Stomach (tissue), 4 donors: ENCODE data around the gene RMRP.

Experiments used
- CTCF ChIP-seq, 7 experiments: fragments of 450-650 bp in 4 of 7; fragments of 200-600 bp in 3 of 7; sonication (generic) in 3 of 7; IDR thresholded peaks; one replicate each; pipeline ENCODE4 v1.5.1; 2016 to 2019; ENCODE audit warnings: antibody characterized with exemption in 7 of 7, control low read depth in 2 of 7, mild to moderate bottlenecking in 1 of 7
- POLR2A ChIP-seq, 4 donors: fragments of 450-650 bp; IDR thresholded peaks; one replicate each; pipeline ENCODE4 v1.6.1; 2016; ENCODE audit warnings: antibody characterized with exemption in 4 of 4, control low read depth in 2 of 4, mild to moderate bottlenecking in 1 of 4, moderate library complexity in 1 of 4
- POLR2AphosphoS5 ChIP-seq, 3 donors: sonication (generic); formaldehyde crosslinking; IDR thresholded peaks; one replicate each; pipeline ENCODE4 v1.6.1; 2016; ENCODE audit warnings: antibody characterized with exemption in 3 of 3

GRCh38 chr9:35662437-35662836 lies 4.6 kb upstream of the RMRP start:
- TF ChIP-seq CTCF (IDR thresholded peaks at IDR 0.05): no peak
- no peak for TF ChIP-seq POLR2A (IDR thresholded peaks at IDR 0.05)
- TF ChIP-seq POLR2AphosphoS5 (IDR thresholded peaks at IDR 0.05): no peak
